ENCODE results near the gene OSTF1.
A peak's percentile ranks its signal among the peaks of the same experiment; 100 is the strongest.

OSTF1 gene

DNA sequence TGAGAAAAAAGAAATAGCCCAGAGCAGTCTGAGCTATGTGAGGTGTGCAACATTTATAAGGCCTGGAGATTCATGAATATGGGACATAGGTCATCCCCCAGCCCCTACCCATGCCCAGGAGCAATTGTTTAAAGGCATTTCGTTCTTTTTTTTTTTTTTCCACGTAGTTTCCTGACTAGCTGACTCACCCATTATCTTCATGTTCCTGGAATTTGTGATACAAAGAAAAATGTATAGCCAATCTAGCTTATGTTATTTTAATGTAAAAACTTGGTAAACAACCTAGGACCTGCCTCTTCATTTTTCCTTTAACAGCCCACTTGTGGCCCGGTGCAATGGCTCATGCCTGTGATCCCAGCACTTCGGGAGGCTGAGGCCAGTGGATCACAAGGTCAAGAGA, 81.3 kb downstream of the OSTF1 start:
- no peak for DNase-seq

DNA sequence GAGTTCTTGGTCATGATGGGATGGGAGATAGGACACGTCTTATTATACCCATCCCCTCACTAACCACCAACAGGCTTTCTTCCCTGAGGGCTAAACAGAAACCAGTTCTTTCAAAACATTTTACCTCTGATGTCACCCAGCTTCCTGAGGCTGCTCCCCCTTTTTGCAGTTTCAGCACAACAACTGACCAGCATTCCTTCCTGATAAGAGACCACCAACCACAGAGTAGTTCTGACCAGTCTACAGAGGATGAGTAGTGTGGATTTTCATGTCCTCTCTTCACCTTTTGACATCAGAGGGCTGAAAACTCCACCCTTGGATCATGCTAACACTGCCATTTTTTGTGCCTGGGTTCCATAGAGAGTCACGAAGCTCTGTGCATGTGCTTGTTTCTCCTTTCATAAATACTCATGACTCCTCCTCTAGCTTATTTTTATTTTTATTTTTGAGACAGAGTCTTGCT, 82.6 kb downstream of the OSTF1 start:
- no peak for DNase-seq

- no peak for DNase-seq
Observed at GRCh38 chr9:75175395-75175794, 87.1 kb downstream of the OSTF1 start.

DNA sequence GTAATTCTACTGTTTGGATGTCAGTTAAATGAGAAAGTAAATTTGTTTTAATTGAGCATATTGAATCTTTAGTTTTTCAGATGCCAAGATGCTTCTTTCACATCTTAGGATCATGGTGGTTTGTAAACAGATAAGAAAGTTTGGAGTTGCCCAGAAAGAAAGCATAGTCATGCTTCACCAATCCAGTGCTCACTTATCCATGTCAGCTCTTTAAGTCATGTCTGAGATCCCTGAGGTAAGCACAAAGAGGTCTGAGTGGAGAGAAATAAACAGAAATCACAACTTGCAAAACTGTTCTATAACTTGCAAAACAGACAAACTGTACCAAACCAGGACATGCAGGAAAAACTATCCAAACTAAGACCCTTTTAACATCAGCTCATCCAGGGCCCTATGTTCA, 87.7 kb downstream of the OSTF1 start:
- no peak for DNase-seq

- no peak for DNase-seq
Observed at GRCh38 chr9:75181750-75182149, 93.4 kb downstream of the OSTF1 start.

DNA sequence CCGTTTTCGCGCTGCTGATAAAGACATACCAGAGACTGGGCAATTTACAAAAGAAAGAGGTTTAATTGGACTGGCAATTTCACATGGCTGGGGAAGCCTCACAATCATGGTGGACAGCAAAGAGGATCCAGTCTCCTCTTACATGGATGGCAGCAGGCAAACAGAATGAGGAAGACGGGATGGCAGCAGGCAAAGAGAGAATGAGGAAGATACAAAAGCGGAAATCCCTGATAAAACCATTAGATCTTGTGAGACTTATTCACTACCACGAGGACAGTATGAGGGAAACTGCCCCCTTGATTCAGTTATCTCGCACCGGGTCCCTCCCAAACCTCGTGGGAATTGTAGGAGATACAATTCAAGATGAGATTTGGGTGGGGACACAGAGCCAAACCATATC, 95.0 kb downstream of the OSTF1 start:
- no peak for DNase-seq

- no peak for DNase-seq
Observed at GRCh38 chr9:75184471-75184870, 96.2 kb downstream of the OSTF1 start.

- peak; percentile 3 for DNase-seq
Observed at GRCh38 chr9:75185585-75186170, 97.4 kb downstream of the OSTF1 start.

GRCh38 chr9:75186767-75187380, 98.6 kb downstream of the OSTF1 start:
- DNase-seq = peak; percentile 5

GRCh38 chr9:75188756-75189155, 100.4 kb downstream of the OSTF1 start:
- no peak for DNase-seq

DNA sequence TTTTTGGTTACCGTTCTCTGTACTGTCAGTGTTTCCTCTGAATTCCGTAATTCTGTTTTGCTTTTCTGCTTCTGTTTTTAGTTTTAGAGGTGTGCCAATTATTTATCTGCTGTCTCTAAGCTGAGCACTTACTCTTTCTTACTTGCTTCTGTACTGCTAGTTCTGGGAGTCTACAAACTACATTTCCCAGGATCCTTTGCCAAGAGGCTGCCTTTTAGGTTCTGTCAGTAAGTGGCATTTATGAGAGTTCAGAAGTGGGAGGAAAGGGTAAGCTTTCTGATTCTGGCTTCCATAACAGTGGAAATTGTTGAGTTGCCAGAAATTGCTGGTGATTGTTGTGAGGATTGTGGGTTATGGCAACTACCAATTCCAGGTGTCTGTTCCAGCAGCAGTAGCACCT, 102.4 kb downstream of the OSTF1 start:
- no peak for DNase-seq
